ENCODE results near the gene KRT34. TPM values are rescaled to one million over a fixed set of nuclear protein-coding genes. Genes with fewer than 3 reads are reported as not detected.
"Not testable (repeated sequence)": the region's sequence is repeated elsewhere in the genome, so short reads cannot be mapped to it uniquely, and the experiment has no call there.

Gene KRT34
- polyA plus RNA-seq, 5 donors: not detected

DNA sequence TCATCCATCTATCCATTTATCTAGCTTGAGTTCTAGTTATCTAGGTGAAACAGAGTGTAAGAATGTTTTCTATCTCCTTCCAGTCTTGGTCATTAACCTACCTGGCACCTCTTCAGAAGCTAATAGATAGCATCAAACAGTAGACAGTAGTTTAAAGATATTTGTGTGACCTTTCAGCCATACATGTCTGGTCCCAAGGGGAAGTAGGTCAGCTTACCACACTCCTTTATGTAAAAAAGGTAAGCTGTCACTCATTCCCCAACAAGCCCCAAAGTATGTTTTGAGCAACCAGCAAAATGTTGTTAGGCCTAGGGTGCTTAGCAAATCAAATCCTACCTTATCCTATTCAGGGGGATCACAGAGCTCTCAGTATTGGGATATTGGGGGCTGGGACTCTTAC is 16.0 kb downstream of the KRT34 start:
- no peak for DNase-seq

DNA sequence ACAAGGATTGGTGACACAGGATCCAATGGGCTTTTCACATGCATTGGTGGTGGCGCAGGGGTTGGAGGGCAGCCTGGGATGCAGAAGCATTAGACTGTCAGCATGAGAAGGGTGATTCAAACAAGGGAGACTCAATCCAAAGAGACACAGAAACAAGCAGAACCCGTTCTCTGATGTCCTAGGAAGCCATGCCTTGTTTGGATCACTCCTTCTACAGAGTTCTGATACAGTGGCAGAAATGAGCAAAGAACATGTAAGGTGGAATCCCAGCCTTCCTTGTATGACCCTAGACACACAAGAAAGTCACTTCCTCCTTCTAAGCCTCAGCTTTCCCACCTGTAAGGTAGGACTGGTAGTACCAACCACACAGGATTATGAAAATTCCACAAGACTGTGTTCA is 18.2 kb downstream of the KRT34 start:
- DNase-seq: no peak

DNA sequence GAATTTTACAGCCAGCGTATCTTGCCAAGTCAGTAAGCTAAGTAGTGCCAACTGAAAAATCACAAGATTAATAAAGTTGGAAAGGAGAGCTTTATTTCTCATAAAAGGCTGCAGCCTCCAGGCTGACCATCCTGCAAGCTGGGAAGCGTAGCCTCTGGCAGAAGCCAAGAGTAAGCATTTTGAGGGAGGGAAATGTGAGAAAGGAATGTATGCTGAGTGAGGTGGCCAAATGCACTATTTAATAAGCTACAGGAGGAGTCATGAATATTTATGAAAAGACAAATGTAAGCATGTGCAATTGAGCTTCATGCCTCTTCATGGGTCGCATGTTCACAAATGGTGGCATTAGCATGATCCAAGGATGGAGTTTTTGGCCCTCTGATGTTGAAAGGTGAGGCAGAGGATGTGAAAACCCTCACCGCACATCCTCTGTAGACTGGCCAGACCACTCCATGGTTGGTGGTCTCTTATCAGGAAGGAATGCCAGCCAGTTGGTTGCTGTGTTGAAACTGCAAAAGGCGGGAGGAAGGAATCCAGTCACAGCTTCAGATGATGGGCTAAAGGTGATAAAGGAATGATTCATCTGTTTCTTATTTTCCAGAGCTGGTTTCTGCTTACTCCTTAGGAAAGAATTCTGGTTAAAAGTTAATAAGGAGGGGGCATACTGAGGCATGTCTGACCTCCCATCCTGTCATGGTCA is 21.7 kb downstream of the KRT34 start:
- DNase-seq: no peak

DNA sequence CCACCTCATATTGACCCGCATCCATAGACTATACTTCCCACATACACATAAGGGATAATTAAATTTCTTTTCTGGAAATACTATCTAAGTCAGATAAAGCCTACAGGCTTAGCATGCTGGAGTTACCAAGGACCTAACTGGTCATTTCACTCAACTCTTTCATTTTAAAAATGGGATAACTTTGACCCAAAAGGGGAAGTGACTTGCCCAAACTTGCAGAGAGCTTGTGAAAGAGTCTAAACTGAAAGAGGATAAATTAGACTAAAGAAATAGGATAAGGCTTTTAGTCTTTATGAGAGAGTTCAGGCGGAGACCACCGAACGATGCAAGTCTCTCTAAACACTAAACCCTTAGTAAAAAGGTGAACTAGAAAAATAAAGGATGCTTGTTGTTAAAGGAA is 27.6 kb downstream of the KRT34 start:
- no peak for DNase-seq

DNA sequence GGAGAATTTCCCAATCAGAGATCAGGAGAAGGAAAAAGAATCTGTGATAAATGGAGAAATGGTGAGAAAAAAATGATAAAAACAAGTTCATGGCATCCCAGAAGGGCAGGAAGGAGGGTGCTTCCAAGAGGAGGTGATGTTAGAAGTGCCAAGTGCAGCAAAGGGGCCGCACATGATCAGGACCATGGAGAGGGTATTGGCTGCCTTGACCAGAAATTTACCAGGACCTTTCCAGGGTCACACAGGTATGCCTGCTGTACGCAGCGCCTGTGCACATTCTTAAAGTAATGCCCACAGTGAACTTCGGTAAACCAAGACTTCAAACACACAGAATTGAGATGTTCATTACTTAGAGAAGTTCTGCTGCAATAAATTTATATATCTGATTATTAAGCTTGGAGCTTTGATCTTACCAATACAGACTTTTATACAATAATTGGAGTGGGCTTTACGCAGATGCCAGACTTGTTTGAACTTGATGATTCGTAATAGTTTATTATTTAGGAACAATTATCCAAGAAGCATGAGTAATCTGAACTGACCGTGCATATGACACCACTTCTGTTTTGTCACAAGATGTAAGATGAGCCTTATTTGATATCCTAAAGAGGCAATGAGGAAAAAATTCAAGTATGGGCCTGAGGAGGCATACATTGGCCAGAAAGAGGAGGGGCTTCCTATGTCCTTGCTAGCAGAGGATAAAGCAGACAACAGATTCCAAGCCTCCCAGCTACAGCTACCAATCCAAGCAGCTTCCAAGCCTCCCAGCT is 29.3 kb downstream of the KRT34 start:
- no peak for DNase-seq

DNA sequence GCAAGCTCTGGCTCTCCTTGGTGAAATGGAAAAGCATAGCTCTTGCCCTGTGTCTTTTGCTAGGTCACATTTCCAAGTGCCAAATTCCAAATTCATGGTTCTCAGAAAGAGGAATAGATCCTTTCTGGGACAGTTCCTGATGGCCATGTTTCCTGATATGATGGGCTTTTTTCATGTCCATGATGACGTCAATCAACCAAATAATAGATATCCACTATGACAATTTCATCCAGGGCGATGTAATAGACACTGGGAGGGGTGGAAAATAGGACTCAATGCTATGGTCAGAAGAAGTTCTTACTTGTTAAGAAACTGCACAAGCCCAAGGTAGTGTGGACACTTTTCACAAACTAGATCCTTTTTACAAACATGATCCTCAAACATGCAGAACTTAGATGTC is 30.9 kb downstream of the KRT34 start:
- DNase-seq: no peak

DNA sequence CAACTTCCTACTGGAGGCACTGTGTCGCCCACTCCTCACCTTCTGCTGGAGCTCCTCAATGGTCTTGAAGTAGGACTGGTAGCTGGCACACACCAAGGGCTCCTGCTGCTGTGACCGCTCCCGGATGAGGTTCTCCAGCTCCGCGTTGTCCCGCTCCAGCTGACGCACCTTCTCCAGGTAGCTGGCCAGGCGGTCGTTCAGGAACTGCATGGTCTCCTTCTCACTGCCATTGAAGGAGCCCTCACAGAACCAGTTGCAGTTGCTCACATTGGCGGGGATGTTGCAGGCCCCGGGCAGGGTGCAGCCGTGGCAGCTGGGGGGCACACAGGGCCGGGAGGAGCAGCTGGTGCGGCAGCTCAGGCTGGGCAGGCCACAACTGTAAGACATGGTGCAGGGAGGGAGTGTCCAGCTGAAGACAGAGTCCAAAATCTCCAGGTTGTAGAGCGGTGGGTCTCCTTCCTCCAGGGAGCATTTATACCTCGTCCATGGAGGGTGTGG is 31.7 kb downstream of the KRT34 start, which contains the start of gene KRT33A:
Gene KRT33A, minus strand, starts transcription at position 448 of the 498 bp plus-strand sequence. Its CDS starts 61 bp downstream, at position 387.
- DNase-seq: not testable (repeated sequence)

DNA sequence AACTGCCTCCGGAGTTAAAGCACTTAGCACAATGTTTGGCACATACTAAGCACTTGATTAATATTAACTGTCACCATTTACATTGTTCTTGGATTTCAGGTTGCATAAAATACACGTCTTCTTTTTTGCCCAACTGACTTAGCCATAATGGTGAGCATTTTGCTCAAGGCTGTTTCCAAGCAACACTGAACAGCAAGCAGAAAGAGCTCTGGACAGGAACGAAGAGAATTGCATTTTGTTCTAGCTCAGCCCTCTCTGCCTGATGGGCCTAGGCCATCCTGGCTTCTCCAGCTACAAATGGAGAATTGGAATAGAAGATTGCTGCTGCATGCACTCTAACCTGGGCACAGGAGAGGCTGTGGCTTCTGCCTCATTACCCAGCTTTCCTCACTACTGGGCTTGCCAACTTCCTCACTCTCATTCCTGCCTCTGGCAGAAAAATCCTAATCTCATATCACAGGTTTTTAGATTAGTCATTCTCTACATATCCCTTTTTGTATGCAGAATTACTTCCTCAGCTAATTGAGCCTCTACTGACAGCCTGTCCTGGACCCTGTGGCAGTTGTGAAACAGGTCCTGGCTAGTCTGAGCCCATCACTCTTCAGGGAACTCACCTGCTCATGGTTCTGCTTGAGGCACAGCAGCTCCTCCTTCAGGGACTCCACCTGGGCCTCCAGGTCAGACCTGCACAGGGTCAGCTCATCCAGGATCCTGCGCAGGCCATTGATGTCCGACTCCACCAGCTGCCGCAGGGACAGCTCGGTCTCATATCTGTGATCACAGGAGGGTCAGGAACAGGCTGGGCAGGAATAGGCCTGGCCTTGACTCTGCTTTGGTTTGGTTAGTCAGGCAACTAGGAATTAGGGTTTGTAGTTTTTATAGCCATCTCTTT is 34.0 kb downstream of the KRT34 start:
- DNase-seq: no peak

DNA sequence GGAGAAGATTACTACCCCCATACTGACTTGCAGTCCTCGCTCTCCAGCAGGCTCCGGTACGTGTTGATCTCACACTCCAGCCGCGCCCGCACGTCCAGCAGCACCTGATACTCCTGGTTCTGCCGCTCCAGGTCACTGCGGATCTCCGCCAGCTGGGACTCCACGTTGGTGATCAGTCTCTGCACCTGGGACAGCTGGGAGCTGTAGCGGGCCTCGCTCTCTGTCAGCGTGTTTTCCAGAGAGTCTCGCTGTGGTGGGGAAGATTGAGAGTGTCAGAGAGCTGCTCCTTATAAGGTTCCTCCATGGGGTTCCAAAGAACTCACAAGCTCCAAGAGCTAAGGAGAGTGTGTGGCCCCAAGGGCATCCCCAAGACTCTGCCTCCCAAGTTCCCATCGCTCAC is 35.7 kb downstream of the KRT34 start:
- DNase-seq: not testable (repeated sequence)

DNA sequence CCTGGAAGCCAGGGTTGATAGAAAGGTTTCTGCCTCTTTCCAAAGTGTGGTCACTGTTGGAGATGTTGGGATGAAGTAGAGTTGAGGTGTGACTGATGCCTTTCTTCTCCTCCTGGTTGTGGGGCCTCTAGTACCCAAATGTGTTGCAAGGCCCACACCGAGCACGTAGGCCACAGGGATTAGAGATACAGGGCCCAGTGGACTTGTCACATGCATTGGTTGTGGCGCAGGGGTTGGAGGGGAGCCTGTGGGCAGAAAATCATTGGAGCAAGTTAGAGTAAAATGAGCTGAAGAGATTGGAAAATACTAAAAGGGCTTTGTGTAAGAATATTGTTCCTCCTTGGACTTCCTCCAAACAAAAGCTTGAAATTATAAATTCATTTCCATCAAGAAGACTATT is 36.1 kb downstream of the KRT34 start:
- no peak for DNase-seq

DNA sequence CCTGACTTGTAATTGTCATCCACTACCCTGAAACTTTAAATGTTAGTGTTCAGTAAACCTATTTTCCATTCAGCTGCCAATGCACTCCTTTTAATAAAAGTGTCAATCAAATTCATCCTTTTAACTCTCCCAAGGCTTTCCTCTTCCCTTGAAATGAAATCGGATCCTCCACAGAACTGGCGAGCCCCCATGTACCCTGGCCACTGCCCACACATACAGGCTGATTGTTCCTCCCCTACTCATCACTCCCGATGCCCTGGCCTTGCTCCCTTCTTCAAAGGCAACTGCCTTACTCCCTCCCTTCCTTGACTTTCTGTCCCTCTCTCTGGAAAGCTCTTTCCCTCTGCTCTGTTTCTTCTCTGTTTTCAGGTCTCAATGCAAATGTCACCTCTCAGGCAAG is 39.1 kb downstream of the KRT34 start:
- no peak for DNase-seq

DNA sequence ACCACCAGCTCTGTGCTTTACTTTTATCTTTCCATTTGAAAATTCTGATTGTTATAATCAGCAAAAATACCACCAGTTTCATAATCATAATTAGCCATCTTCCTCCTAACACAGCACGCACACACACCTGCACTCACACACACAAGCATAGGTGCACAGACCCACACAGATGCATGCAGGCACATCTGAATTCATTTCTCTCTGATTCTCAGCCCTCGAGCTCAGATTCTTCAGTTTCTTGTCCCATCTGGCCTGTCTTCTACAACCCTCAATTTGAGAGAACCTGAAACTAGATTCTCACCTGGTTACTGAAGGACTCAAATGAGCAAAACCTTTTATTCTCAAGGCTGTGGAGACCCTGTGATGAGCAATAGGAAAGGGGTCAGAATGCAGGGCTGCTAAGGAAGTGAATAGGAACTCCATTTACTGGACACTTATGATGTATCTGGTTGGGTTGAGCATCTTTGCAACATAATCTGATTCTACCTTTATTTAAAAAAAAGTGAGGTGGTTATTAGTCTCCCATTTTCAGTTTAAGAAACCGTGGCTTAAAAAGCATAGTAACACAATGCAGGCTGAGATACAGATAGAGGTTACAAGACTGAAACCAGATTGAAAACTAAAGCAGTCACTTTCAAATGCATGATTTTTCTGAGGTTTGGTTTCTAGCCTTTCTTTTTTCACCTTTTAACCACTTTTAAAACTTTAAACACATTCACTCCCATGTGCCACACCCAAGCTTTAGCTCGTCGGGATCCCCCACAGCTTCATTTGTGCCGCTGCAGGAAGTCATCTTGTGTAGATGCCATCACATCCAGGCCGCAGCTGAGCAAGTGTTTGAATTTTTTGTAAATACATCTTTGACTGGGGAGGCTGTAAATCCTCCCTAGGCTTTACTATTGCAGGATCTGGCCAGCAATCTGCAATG is 40.9 kb downstream of the KRT34 start:
- no peak for DNase-seq

DNA sequence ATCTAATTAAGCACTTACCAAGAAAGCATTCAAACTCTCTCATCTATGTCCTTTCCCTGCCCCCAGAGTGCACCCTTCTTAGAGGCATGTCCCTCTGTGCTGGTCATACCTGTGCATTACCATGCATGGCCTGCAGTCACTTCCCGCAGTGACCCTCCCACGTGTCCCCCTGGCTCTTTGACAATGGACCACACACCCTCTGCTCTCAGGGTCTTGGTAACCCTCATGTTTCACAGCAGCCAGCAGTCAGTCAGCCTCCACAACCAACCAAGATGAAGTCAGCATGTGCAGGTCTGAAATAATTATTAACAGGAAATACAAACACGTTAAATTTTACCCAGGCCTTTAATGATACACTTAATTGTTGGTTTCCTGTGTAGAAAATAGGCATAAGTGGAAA is 41.6 kb downstream of the KRT34 start:
- no peak for DNase-seq

DNA sequence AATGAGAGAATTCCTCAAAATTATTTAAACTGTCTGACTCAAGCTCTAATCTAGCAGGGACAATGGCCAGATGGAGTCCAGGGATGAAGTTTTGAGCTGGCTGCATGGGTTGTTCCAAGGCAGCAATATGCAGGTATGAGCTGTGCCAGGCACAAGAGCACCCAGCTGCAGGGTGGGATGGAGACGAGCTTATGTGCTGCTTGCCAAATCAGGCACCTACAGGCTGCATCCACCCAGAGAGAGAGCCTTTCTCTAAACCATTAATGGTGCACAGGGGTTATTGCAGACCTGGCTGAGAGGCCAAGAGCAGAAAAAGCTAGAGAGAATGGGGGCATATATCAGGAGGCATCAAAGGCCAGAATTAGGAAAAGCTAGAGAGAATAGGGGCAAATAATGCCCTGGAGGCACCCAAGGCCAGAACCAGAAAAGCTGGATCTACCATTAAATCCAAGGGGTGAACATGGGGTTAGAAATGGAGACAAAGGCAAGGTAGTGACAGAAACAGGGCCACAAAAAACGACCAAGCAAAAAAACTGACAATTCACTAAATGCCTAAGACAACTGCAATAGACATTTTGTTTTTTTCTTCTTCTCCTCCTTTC is 42.4 kb downstream of the KRT34 start:
- no peak for DNase-seq

DNA sequence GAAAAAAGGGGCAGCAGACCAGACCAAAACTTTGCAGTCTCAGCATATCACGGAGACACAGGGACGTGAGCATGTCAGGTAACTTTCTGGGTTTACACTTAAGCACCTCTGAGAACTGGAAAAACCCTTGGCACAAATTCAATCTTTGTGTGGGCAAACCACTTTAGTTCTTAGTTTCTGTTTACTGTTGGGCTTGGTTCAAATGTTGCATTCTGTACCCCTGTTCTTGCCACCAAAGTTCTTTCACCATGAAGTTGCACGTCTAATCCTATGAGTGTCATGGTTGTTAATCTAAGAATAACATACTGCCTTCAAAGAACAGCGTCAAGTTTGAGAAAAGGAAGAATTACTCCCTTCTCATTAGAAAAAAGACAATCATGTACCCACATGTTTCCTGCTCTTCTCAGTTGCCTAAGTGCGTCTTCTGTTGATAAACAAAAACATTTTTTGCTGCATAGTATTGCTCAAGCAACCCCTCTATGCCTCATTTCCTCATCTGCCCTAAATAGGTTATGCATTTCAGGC is 43.1 kb downstream of the KRT34 start:
- peak; percentile 29 to 31 for DNase-seq

DNA sequence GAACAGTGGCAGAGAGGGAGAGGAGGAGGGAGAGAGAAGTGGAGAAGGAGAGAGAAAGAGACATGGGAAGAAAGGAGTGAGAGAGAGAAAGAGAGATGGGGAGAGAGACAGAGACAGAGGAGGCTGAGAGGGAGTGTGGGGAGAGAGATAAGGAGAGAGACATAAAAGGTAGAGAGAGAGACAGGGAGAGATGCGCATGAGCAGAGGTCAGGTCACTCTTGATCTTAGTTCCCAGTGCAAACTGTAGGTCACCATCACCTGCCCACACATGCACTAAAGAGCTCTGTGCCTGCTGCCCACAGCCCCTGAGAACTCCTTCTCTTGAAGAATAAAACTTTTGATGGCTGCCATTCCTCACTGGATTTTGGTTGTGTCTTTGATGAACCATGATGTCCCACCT is 46.4 kb downstream of the KRT34 start:
- no peak for DNase-seq

DNA sequence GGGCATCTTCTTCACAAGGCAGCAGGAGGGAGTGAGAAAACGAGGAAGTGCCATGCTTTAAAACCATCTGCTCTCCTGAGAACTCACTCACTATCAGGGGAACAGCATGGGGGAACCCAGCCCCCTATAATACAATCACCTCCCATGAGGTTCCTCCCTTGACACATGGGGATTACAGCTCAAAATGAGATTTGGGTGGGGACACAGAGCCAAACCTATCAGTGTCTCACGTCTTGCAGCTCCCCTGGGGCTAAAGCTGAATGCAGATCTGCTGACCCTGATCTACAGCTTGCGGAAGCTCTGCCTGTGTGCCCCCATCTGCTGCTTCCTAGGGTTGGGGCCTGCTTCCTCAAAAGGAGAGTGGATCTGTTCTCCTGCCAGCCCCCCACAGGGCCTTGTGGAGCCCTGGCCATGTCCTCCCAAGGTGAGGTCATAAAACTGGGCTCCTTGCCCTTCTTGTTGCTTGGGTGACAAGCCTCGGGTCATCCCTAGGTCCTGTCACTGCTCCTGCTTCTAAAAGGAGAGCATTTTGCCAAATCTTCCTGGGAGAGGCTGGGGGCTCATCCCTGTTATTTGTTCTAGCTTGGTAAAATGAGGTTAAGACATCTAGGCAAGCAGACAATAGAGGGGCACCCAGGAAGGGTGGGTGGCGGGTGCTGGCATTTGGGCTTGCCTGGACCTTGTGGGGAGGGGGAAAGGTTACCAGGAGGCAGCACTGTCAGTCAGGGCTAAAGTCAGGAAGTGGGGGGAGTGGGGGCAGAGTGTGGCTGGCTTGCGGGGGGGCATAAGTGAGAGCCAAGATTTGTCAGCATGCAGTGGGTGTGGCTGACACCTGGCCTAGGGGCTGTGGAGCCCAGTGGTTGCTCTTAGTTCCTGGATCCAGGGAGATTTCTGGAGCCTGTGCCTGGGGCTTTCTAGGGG is 47.5 kb downstream of the KRT34 start:
- no peak for DNase-seq

DNA sequence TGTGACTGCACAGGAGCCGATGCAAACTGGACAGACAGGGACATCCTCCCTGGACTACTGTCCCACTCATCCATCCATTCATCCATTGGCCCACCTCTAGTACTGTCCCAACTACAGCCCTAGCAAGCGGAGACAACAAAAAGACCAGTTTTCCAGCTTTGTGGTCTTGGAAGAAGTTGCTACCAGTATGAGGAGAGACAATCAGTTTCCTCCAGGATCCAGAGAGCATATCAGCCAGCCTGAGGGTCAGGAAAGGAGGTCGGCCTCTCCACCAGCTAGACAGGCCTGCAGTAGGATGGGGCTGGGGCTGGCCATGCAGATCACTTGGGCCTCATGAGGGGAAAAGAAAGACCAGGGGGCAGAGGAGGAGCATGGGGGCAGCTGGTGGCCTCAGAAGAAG is 48.3 kb downstream of the KRT34 start:
- DNase-seq: no peak

DNA sequence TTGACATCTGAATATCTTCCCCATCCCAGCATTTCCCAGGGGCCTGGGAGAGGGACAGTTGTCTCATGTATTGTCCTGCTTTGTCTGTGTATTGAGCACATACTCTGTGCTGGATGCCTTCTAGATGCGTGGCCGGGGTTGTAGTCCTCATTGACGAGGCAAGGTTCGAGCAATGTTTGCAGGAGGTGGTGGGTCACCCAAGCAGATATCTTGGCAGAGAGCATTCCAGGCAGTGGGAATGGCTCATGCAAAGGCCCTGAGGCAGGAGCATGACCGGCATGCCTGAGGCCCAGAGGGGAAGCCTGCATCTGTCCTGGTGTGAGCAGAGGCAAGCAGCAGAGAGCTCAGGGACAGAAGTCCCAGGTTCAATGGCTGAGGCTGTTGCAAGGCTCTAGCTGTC is 49.0 kb downstream of the KRT34 start:
- DNase-seq: no peak
